Measurements from ENCODE around the gene EIF5AL1. TPM values are rescaled to one million over a fixed set of nuclear protein-coding genes. Genes with fewer than 3 reads are reported as not detected.

EIF5AL1 gene
- polyA plus RNA-seq, 1 donor from 2014 or later, result 0.21 TPM

DNA sequence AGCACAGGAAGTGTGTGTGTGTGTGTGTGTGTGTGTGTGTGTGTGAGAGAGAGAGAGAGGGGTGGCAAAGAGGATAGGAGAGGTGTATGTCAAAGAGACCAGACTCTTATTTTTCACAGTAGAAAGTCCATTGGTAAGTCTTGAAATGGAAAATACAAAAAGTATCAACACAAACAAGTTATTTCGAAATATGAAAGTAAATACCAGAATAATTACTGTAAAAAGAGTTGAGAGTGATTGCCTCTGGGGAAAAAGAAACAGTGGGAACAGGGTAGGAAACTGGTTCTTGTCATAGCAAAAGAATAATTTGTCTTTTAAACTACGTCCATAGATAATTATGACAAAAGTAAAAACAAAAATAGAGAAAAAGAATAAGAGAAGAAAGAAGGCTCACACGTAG, 29.0 kb upstream of the EIF5AL1 start:
- Histone ChIP-seq H3F3A (ENCODE audit: insufficient read depth, low read length, poor library complexity, severe bottlenecking) (no peaks in the 10 kb centered on the region), H3K27ac (ENCODE audit: low read length) (no peak overlapping the region), H3K36me3 (ENCODE audit: insufficient read depth, low read length) (no peaks in the 10 kb centered on the region), H3K9me3 (ENCODE audit: low read length) (no peaks in the 10 kb centered on the region), H3K79me2 (replicated peaks; ENCODE audit: insufficient read depth, low read length) (no peaks in the 10 kb centered on the region), H3K9me2 (ENCODE audit: insufficient read depth, low read length) (no peaks in the 10 kb centered on the region), H2AFZ (ENCODE audit: low read depth, low read length) (no peak overlapping the region), H4K20me1 (ENCODE audit: insufficient read depth) (no peaks in the 10 kb centered on the region), H3K4me2 (ENCODE audit: low read length) (no peak overlapping the region), H3K27me3 (ENCODE audit: insufficient read depth, low read depth, low read length) (no peaks in the 10 kb centered on the region), H3K4me3 (ENCODE audit: low read length) (no peak overlapping the region), H3K9ac (ENCODE audit: low read length) (no peak overlapping the region)
- TF ChIP-seq, protein P1, sequence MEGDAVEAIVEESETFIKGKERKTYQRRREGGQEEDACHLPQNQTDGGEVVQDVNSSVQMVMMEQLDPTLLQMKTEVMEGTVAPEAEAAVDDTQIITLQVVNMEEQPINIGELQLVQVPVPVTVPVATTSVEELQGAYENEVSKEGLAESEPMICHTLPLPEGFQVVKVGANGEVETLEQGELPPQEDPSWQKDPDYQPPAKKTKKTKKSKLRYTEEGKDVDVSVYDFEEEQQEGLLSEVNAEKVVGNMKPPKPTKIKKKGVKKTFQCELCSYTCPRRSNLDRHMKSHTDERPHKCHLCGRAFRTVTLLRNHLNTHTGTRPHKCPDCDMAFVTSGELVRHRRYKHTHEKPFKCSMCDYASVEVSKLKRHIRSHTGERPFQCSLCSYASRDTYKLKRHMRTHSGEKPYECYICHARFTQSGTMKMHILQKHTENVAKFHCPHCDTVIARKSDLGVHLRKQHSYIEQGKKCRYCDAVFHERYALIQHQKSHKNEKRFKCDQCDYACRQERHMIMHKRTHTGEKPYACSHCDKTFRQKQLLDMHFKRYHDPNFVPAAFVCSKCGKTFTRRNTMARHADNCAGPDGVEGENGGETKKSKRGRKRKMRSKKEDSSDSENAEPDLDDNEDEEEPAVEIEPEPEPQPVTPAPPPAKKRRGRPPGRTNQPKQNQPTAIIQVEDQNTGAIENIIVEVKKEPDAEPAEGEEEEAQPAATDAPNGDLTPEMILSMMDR (IDR thresholded peaks at IDR 0.05; ENCODE audit: poor library complexity, severe bottlenecking), result no peak
- TF ChIP-seq RAD21 (conservative IDR thresholded peaks at IDR 0.05), result no peak
- TF ChIP-seq EZH2 (IDR thresholded peaks at IDR 0.05; ENCODE audit: borderline replicate concordance, insufficient read depth, low read length, poor library complexity, severe bottlenecking), result no peak
- no peak for TF ChIP-seq MXI1 (conservative IDR thresholded peaks at IDR 0.05; ENCODE audit: poor library complexity, severe bottlenecking)
- TF ChIP-seq POLR2AphosphoS5 (IDR thresholded peaks at IDR 0.05), result no peak
- no peak for TF ChIP-seq EP300 (conservative IDR thresholded peaks at IDR 0.05; ENCODE audit: poor library complexity, severe bottlenecking)
- TF ChIP-seq, protein P2, sequence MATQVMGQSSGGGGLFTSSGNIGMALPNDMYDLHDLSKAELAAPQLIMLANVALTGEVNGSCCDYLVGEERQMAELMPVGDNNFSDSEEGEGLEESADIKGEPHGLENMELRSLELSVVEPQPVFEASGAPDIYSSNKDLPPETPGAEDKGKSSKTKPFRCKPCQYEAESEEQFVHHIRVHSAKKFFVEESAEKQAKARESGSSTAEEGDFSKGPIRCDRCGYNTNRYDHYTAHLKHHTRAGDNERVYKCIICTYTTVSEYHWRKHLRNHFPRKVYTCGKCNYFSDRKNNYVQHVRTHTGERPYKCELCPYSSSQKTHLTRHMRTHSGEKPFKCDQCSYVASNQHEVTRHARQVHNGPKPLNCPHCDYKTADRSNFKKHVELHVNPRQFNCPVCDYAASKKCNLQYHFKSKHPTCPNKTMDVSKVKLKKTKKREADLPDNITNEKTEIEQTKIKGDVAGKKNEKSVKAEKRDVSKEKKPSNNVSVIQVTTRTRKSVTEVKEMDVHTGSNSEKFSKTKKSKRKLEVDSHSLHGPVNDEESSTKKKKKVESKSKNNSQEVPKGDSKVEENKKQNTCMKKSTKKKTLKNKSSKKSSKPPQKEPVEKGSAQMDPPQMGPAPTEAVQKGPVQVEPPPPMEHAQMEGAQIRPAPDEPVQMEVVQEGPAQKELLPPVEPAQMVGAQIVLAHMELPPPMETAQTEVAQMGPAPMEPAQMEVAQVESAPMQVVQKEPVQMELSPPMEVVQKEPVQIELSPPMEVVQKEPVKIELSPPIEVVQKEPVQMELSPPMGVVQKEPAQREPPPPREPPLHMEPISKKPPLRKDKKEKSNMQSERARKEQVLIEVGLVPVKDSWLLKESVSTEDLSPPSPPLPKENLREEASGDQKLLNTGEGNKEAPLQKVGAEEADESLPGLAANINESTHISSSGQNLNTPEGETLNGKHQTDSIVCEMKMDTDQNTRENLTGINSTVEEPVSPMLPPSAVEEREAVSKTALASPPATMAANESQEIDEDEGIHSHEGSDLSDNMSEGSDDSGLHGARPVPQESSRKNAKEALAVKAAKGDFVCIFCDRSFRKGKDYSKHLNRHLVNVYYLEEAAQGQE (IDR thresholded peaks at IDR 0.05; ENCODE audit: borderline replicate concordance), result no peak
- no peak for TF ChIP-seq SMC3 (conservative IDR thresholded peaks at IDR 0.05; ENCODE audit: poor library complexity)

DNA sequence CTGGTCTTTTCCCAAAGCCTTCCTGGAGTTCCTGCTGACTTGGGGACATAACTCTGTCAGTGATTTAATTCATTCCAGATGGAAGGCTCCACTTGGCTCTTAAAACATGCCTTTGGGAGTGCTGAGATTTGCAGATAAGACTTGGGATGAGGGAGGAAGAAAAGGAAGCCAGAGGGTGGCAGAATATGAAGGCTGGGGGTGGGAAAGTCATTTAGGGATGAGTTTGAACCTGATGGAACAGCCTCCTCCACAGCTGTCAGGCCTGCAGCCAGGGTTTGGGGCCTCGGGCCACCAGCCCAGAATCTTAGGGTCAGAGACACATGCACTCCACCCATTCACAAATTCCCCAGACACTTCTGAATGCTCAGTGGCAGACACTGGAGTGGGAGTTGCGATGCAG, 28.4 kb upstream of the EIF5AL1 start:
- Histone ChIP-seq H3K9ac (ENCODE audit: low read length) (no peak overlapping the region), H3F3A (ENCODE audit: insufficient read depth, low read length, poor library complexity, severe bottlenecking) (no peaks in the 10 kb centered on the region), H3K4me3 (ENCODE audit: low read length) (no peak overlapping the region), H3K4me2 (ENCODE audit: low read length) (no peak overlapping the region), H3K79me2 (replicated peaks; ENCODE audit: insufficient read depth, low read length) (no peaks in the 10 kb centered on the region), H4K20me1 (ENCODE audit: insufficient read depth) (no peaks in the 10 kb centered on the region), H3K36me3 (ENCODE audit: insufficient read depth, low read length) (no peaks in the 10 kb centered on the region), H2AFZ (ENCODE audit: low read depth, low read length) (no peak overlapping the region), H3K27ac (ENCODE audit: low read length) (no peak overlapping the region), H3K9me2 (ENCODE audit: insufficient read depth, low read length) (no peaks in the 10 kb centered on the region), H3K27me3 (ENCODE audit: insufficient read depth, low read depth, low read length) (no peaks in the 10 kb centered on the region), H3K9me3 (ENCODE audit: low read length) (no peaks in the 10 kb centered on the region)
- TF ChIP-seq RAD21 (conservative IDR thresholded peaks at IDR 0.05) (no peak), EZH2 (IDR thresholded peaks at IDR 0.05; ENCODE audit: borderline replicate concordance, insufficient read depth, low read length, poor library complexity, severe bottlenecking) (no peak), TAF1 (IDR thresholded peaks at IDR 0.05; ENCODE audit: low read depth) (no peak), POLR2AphosphoS5 (IDR thresholded peaks at IDR 0.05) (no peak), MXI1 (conservative IDR thresholded peaks at IDR 0.05; ENCODE audit: poor library complexity, severe bottlenecking) (no peak)

Measured in neural cell (in vitro differentiated cells).